ENCODE data around the gene ANTXR1. TPM values are rescaled to one million over a fixed set of nuclear protein-coding genes. Genes with fewer than 3 reads are reported as not detected.

ANTXR1 gene
- total and polyA plus RNA-seq, 2 of the 8 experiments (the other 6 are each of a cell fraction or from before 2014, with no cell fraction given), result 15.8 to 44.3 TPM

GRCh38 chr2:69104261-69104660, 91.3 kb downstream of the ANTXR1 start:
- Histone ChIP-seq H2BK120ac (replicated peaks; ENCODE audit: low read depth, low read length) (no peak overlapping the region), H3K4me3 (ENCODE audit: extremely low read depth in 1 of 4, insufficient read depth in 2 of 4, low read depth in 3 of 4, low read length in 4 of 4) (no peak overlapping the region), H3K9ac (replicated peaks in 1 of 4; ENCODE audit: extremely low read depth in 1 of 4, low read depth in 3 of 4, low read length in 3 of 4) (no peak overlapping the region), H3K4me2 (ENCODE audit: insufficient read depth in 1 of 2, low read depth in 2 of 2, low read length in 2 of 2) (no peak overlapping the region), H3K79me1 (ENCODE audit: low read depth, low read length) (no peaks in the 10 kb centered on the region), H3K4ac (replicated peaks; ENCODE audit: insufficient read length, low read depth, low read length) (no peak overlapping the region), H3K79me2 (ENCODE audit: control insufficient read depth in 1 of 2, insufficient read depth in 2 of 2, low read length in 2 of 2) (no peaks in the 10 kb centered on the region), H3K4me1 (replicated peaks in 1 of 4; ENCODE audit: control insufficient read depth in 3 of 4, insufficient read depth in 4 of 4, low read length in 3 of 4) (no peaks in the 10 kb centered on the region), H3K14ac (ENCODE audit: insufficient read length) (no peak overlapping the region), H3K27me3 (replicated peaks in 1 of 4; ENCODE audit: control insufficient read depth in 3 of 4, extremely low read depth in 1 of 4, insufficient read depth in 3 of 4, low read length in 3 of 4) (no peaks in the 10 kb centered on the region), H2AK5ac (ENCODE audit: low read depth, low read length) (no peak overlapping the region), H3K23ac (ENCODE audit: insufficient read length) (no peak overlapping the region), H3K23me2 (ENCODE audit: low read depth, low read length) (no peaks in the 10 kb centered on the region), H2BK5ac (ENCODE audit: low read depth, low read length) (no peak overlapping the region), H3K56ac (replicated peaks; ENCODE audit: insufficient read length, low read depth, low read length) (no peak overlapping the region), H4K5ac (ENCODE audit: insufficient read length, low read depth, low read length) (no peak overlapping the region), H3K18ac (ENCODE audit: extremely low read depth, low read length) (no peak overlapping the region), H4K91ac (replicated peaks; ENCODE audit: insufficient read length, low read length) (no peak overlapping the region), H3K9me3 (ENCODE audit: insufficient read depth in 2 of 2, low read depth in 1 of 2, low read length in 1 of 2) (no peaks in the 10 kb centered on the region), H4K20me1 (replicated peaks in 1 of 2; ENCODE audit: control insufficient read depth in 1 of 2, insufficient read depth in 2 of 2, low read length in 2 of 2) (no peaks in the 10 kb centered on the region), H3K27ac (ENCODE audit: low read depth, low read length) (no peak overlapping the region), H3K36me3 (ENCODE audit: control insufficient read depth in 2 of 4, insufficient read depth in 4 of 4, low read length in 3 of 4) (peaks cover 0 to 22% (median 10%) of the 10 kb centered on the region in 4 experiments; a peak in 5 of 8 replicates), H2BK12ac (ENCODE audit: low read depth, low read length) (no peak overlapping the region), H4K8ac (ENCODE audit: extremely low read depth, insufficient read depth, low read length) (no peak overlapping the region), H2AFZ (ENCODE audit: low read length) (no peak overlapping the region), H2BK15ac (ENCODE audit: low read length) (no peak overlapping the region), H2BK20ac (ENCODE audit: low read length) (no peak overlapping the region)
- TF ChIP-seq MAFK (IDR thresholded peaks at IDR 0.05; ENCODE audit: low read depth, low read length) (no peak), SP4 (IDR thresholded peaks at IDR 0.05; ENCODE audit: low read length) (no peak), ATF2 (IDR thresholded peaks at IDR 0.05; ENCODE audit: low read length) (no peak), TAF7 (optimal IDR thresholded peaks at IDR 0.05; ENCODE audit: borderline replicate concordance, low read depth, low read length) (no peak), EGR1 (IDR thresholded peaks at IDR 0.05; ENCODE audit: borderline replicate concordance, low read depth, low read length) (no peak), RFX5 (IDR thresholded peaks at IDR 0.05; ENCODE audit: borderline replicate concordance, low read depth, low read length) (no peak), HDAC6 (IDR thresholded peaks at IDR 0.05; ENCODE audit: low read depth, low read length) (no peak), YY1 (IDR thresholded peaks at IDR 0.05; ENCODE audit: low read depth, low read length) (no peak)
- WGBS, 2 experiments (ENCODE audit: extremely low coverage in 1 of 2, insufficient coverage in 1 of 2, insufficient read length in 1 of 2, insufficient replicate concordance in 2 of 2, low coverage in 1 of 2, low lambda C conversion rate in 2 of 2, missing lambda C conversion rate in 1 of 2), result 82% methylated on average over 3 of the region's 3 CpGs; no CpG with 5 or more reads in 1 of the 2 experiments
- ChIA-PET POLR2A (ENCODE audit: partially characterized antibody) (no interaction called here), CTCF (ENCODE audit: partially characterized antibody) (no interaction called here)
- FAIRE-seq (no peak), DNase-seq (ENCODE audit: low read depth in 1 of 2, low spot score in 2 of 2) (no peak)

All from H1 (cell line).